GM12878 (cell line): ENCODE results near the gene METRN. TPM values are rescaled to one million over a fixed set of nuclear protein-coding genes. Genes with fewer than 3 reads are reported as not detected.

Experiments
- ATAC-seq: fragments of 200-7000 bp; cut with Tn5 transposase; 3 replicates; pipeline ENCODE4 v1.9.1; 2020; ENCODE audit warnings: mild to moderate bottlenecking, moderate library complexity
- BruUV-seq: library from RNA; stranded (reverse); fragments of 400-500 nt; replicated peaks from 2 replicates; lab custom pipeline; 2021; lab: Mats Ljungman, UMichigan
- CTCF ChIA-PET: fragments of 300-600 bp; sonication (Branson Sonifier 250); formaldehyde crosslinking; extraction: SDS; loops from one replicate; lab custom pipeline; 2021; ENCODE audit warnings: inconsistent platforms; lab: Yijun Ruan, JAX
- POLR2A ChIA-PET: fragments of 350-600 bp; formaldehyde crosslinking; extraction: SDS; loops from one replicate; lab custom pipeline; 2021; ENCODE audit warnings: inconsistent platforms; lab: Charles Lee
- RAD21 ChIA-PET: fragments of 300-600 bp; sonication (Branson Sonifier 250); formaldehyde crosslinking; loops from one replicate; lab custom pipeline; 2023; ENCODE audit warnings: antibody characterized with exemption; ENCODE audit not compliant: unreplicated experiment; lab: Charles Lee
- SMC1A ChIA-PET: fragments of 300-600 bp; sonication (Branson Sonifier 250); formaldehyde crosslinking; loops from one replicate; lab custom pipeline; 2023; ENCODE audit not compliant: unreplicated experiment, uncharacterized antibody; lab: Charles Lee
- DNase-seq: peaks from one replicate; pipeline ENCODE4 v3.0.0-alpha.2; 2011; ENCODE audit warnings: low read depth, low spot score
- FAIRE-seq: peaks from 3 replicates; lab custom pipeline; 2011; peaks lifted over from hg19 to GRCh38; lab: Jason Lieb, UNC
- H2AFZ ChIP-seq: 2 replicates; pipeline ENCODE4 v1.6.0; 2011; ENCODE audit warnings: low read depth, low read length, control low read depth; ENCODE audit not compliant: control insufficient read depth
- H3K27ac ChIP-seq: 2 replicates; pipeline ENCODE4 v1.5.1; 2011; ENCODE audit warnings: control low read depth; ENCODE audit not compliant: control insufficient read depth, insufficient read depth
- H3K27me3 ChIP-seq, 2 experiments: replicated peaks in 1 of 2; 2 replicates each; pipeline versions ENCODE4 v1.6.0 to v1.6.1; 2011; ENCODE audit warnings: low read length in 1 of 2; ENCODE audit not compliant: control insufficient read depth in 2 of 2, insufficient read depth in 2 of 2
- H3K36me3 ChIP-seq, 2 experiments: 2 replicates each; pipeline ENCODE4 v1.5.1; 2011; ENCODE audit warnings: low read length in 1 of 2; ENCODE audit not compliant: control insufficient read depth in 2 of 2, insufficient read depth in 2 of 2
- H3K4me1 ChIP-seq: 2 replicates; pipeline ENCODE4 v1.6.1; 2011; ENCODE audit warnings: mild to moderate bottlenecking, low read length, moderate library complexity, mixed read lengths; ENCODE audit not compliant: control insufficient read depth, insufficient read depth
- H3K4me2 ChIP-seq: 2 replicates; pipeline ENCODE4 v1.6.0; 2011; ENCODE audit warnings: control low read depth; ENCODE audit not compliant: control insufficient read depth, insufficient read depth
- H3K4me3 ChIP-seq: fragments of 200-600 bp; sonication (generic); 2 replicates; pipeline ENCODE4 v1.5.1; 2016
- H3K79me2 ChIP-seq: 2 replicates; pipeline ENCODE4 v1.6.0; 2011; ENCODE audit warnings: low read length; ENCODE audit not compliant: control insufficient read depth, insufficient read depth
- H3K9ac ChIP-seq: 2 replicates; pipeline ENCODE4 v1.8.0; 2011; ENCODE audit warnings: low read length, control low read depth, mixed read lengths; ENCODE audit not compliant: control insufficient read depth, insufficient read depth
- H3K9me3 ChIP-seq: replicated peaks from 3 replicates; pipeline ENCODE4 v1.5.1; 2011; ENCODE audit warnings: mild to moderate bottlenecking, low read length; ENCODE audit not compliant: control insufficient read depth, insufficient read depth
- H4K20me1 ChIP-seq: 2 replicates; pipeline ENCODE4 v1.6.0; 2011; ENCODE audit not compliant: control insufficient read depth, insufficient read depth
- HDAC2 ChIP-seq: fragments of 200-600 bp; sonication (generic); IDR thresholded peaks from 2 replicates; pipeline ENCODE4 v1.6.1; 2017
- IKZF1 ChIP-seq: fragments of 450-650 bp; conservative IDR thresholded peaks from 2 replicates; pipeline ENCODE4 v1.6.1; 2017; ENCODE audit warnings: antibody characterized with exemption, mild to moderate bottlenecking
- NBN ChIP-seq: fragments of 450-650 bp; IDR thresholded peaks from 2 replicates; pipeline ENCODE4 v1.6.1; 2016
- NR2C1 ChIP-seq: fragments of 450-650 bp; IDR thresholded peaks from 2 replicates; pipeline ENCODE4 v1.6.1; 2017; ENCODE audit warnings: antibody characterized with exemption, mild to moderate bottlenecking, moderate library complexity
- NR2F1 ChIP-seq: fragments of 450-650 bp; conservative IDR thresholded peaks from 2 replicates; pipeline ENCODE4 v1.6.1; 2017; ENCODE audit warnings: mild to moderate bottlenecking
- WGBS: methylation state at CpG from one replicate; pipeline ENCODE4 v1.1.6; 2016; ENCODE audit warnings: low lambda C conversion rate; ENCODE audit not compliant: insufficient replicate concordance, insufficient coverage; ENCODE audit errors: missing lambda C conversion rate; 5-methylcytosine and 5-hydroxymethylcytosine counted together
- in situ Hi-C: fragments of 300-500 bp; cut with MboI; formaldehyde crosslinking; loops from 9 replicates; pipeline ENCODE4 v1.14.3; 2018; ENCODE audit warnings: mixed read lengths
- intact Hi-C: fragments of 100-400 bp; cut with micrococcal nuclease; formaldehyde crosslinking; loops from one replicate; pipeline ENCODE4 v1.14.2; 2022; ENCODE audit not compliant: unreplicated experiment
- polyA plus RNA-seq, 11 experiments: library from polyadenylated mRNA; depleted of rRNA in 4 of 11; unstranded in 6 of 11; stranded (reverse) in 5 of 11; fragments of >200 nt; fragmentation: Nextera tagmentation in 4 of 11; fragmentation: Illumina TruSeq in 1 of 11; extraction: Ambion mirVana in 4 of 11; extraction: Trizol in 1 of 11; gene quantifications; 1 replicate in 1 of 11; 2 replicates in 10 of 11; pipeline versions ENCODE4 v1.2.1 to v1.2.3, GENCODE V29; 2011 to 2016; ENCODE audit warnings: inconsistent platforms in 2 of 11, missing spikeins in 2 of 11, low read depth in 1 of 11
- total RNA-seq, 4 experiments: library from RNA; depleted of rRNA in 3 of 4; stranded (reverse); fragments of >200 nt in 3 of 4; fragmentation: Illumina TruSeq in 1 of 4; extraction: Trizol in 1 of 4; gene quantifications; 2 replicates each; pipeline versions ENCODE4 v1.2.1 to v1.2.3, GENCODE V29; 2013 to 2021
- TF ChIP-seq, protein P1 (sequence below): fragments of 450-650 bp; IDR thresholded peaks from 2 replicates; pipeline ENCODE4 v1.6.1; 2018; ENCODE audit warnings: borderline replicate concordance, mild to moderate bottlenecking; ENCODE audit not compliant: partially characterized antibody

Gene METRN
- total and polyA plus RNA-seq, 10 of the 15 experiments (the other 5 are each of a cell fraction or from before 2014, with no cell fraction given): 0.11 to 12.8 (median 1.1) TPM; not detected in 1

DNA sequence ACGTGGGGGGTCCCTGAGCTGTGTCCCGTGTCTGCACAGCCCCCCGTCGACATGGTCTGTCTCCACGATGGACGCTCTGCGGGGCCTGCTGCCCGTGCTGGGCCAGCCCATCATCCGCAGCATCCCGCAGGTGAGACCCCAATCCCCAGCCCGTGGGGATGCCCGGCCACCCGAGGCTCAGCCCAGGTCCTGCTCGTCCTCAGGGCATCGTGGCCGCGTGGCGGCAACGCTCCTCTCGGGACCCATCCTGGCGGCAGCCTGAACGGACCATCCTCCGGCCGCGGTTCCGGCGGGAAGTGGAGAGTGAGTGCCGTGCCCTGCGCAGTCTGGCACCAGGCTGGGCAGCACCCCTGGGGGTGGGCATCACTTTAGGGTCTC lies 50.6 kb downstream of the METRN start:
- H3K27me3 ChIP-seq: no peaks in the 10 kb centered on the region
- H3K27ac ChIP-seq: no peak overlapping the region
- in situ Hi-C loops: no loop called here
- no peak overlapping the region for H2AFZ ChIP-seq
- ChIA-PET CTCF (no interaction called here), POLR2A (no interaction called here), RAD21 (no interaction called here), SMC1A (no interaction called here)
- ATAC-seq (no peak), FAIRE-seq (no peak), DNase-seq (no peak)
- BruUV-seq: no TSS peak
- intact Hi-C loops: no loop called here
- H3K4me1 ChIP-seq: no peaks in the 10 kb centered on the region
- 79% methylated on average over 29 of the region's 29 CpGs for WGBS
- H3K9ac ChIP-seq: no peak overlapping the region
- no peaks in the 10 kb centered on the region for H3K9me3 ChIP-seq
- no peaks in the 10 kb centered on the region for H3K79me2 ChIP-seq
- H3K4me2 ChIP-seq: no peak overlapping the region
- TF ChIP-seq NR2F1: no peak
- TF ChIP-seq NBN: no peak
- no peak for TF ChIP-seq NR2C1
- TF ChIP-seq IKZF1: no peak
- no peak for TF ChIP-seq HDAC2
- TF ChIP-seq, protein P1, sequence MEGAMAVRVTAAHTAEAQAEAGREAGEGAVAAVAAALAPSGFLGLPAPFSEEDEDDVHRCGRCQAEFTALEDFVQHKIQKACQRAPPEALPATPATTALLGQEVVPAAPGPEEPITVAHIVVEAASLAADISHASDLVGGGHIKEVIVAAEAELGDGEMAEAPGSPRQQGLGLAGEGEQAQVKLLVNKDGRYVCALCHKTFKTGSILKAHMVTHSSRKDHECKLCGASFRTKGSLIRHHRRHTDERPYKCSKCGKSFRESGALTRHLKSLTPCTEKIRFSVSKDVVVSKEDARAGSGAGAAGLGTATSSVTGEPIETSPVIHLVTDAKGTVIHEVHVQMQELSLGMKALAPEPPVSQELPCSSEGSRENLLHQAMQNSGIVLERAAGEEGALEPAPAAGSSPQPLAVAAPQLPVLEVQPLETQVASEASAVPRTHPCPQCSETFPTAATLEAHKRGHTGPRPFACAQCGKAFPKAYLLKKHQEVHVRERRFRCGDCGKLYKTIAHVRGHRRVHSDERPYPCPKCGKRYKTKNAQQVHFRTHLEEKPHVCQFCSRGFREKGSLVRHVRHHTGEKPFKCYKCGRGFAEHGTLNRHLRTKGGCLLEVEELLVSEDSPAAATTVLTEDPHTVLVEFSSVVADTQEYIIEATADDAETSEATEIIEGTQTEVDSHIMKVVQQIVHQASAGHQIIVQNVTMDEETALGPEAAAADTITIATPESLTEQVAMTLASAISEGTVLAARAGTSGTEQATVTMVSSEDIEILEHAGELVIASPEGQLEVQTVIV: no peak
- H3K36me3 ChIP-seq: no peaks in the 10 kb centered on the region
- no peaks in the 10 kb centered on the region for H4K20me1 ChIP-seq
- no peak overlapping the region for H3K4me3 ChIP-seq
